HepG2 (cell line): ENCODE results near the gene NIPAL3. TPM values are rescaled to one million over a fixed set of nuclear protein-coding genes. Genes with fewer than 3 reads are reported as not detected.

Source experiments
- ATAC-seq: fragments of 200-7000 bp; cut with Tn5 transposase; 3 replicates; pipeline ENCODE4 v1.9.1; 2020; ENCODE audit warnings: mild to moderate bottlenecking, moderate library complexity
- BruUV-seq: library from RNA; stranded (reverse); fragments of 400-500 nt; replicated peaks from 2 replicates; lab custom pipeline; 2021; lab: Mats Ljungman, UMichigan
- CTCF ChIA-PET: fragments of 300-600 bp; formaldehyde crosslinking; extraction: SDS; loops from one replicate; lab custom pipeline; 2021; ENCODE audit warnings: low total read pairs, inconsistent platforms, low intra/inter-chr PET ratio; lab: Yijun Ruan, JAX
- POLR2A ChIA-PET: fragments of 350-600 bp; sonication (Branson Sonifier 250); formaldehyde crosslinking; loops from one replicate; lab custom pipeline; 2020; ENCODE audit warnings: antibody characterized with exemption, inconsistent platforms; lab: Yijun Ruan, JAX
- DNase-seq: peaks from one replicate; pipeline ENCODE4 v3.0.0-alpha.2; 2015; ENCODE audit warnings: low spot score
- FAIRE-seq: peaks from 3 replicates; lab custom pipeline; 2011; peaks lifted over from hg19 to GRCh38; lab: Jason Lieb, UNC
- H2AFZ ChIP-seq: one replicate; pipeline ENCODE4 v1.6.1; 2011; ENCODE audit warnings: low read length, inconsistent platforms
- H3K27ac ChIP-seq: fragments of 300-600 bp; 3 replicates; pipeline ENCODE4 v1.8.0; 2011; ENCODE audit warnings: mixed run types, mild to moderate bottlenecking, mixed read lengths, low read length, inconsistent platforms; ENCODE audit not compliant: insufficient read depth; ENCODE audit errors: extremely low read length
- H3K27me3 ChIP-seq, 2 experiments: fragments of 200-600 bp in 1 of 2; 2 replicates in 1 of 2; 3 replicates in 1 of 2; pipeline versions ENCODE4 v1.6.0 to v1.8.0; 2011; ENCODE audit warnings: low read length in 2 of 2, mild to moderate bottlenecking in 2 of 2, moderate library complexity in 2 of 2, inconsistent platforms in 1 of 2; ENCODE audit not compliant: insufficient read depth in 2 of 2, control insufficient read depth in 1 of 2
- H3K36me3 ChIP-seq, 2 experiments: fragments of 200-600 bp in 1 of 2; replicated peaks in 1 of 2; 2 replicates in 1 of 2; 3 replicates in 1 of 2; pipeline versions ENCODE4 v1.5.1 to v1.8.0; 2011; ENCODE audit warnings: low read length in 2 of 2, inconsistent platforms in 1 of 2; ENCODE audit not compliant: insufficient read depth in 2 of 2, control insufficient read depth in 1 of 2
- H3K4me1 ChIP-seq: 2 replicates; pipeline ENCODE4 v1.5.1; 2012; ENCODE audit warnings: low read length, inconsistent platforms; ENCODE audit not compliant: insufficient read depth
- H3K4me2 ChIP-seq: 2 replicates; pipeline ENCODE4 v1.6.0; 2011; ENCODE audit warnings: low read depth, low read length, inconsistent platforms
- H3K4me3 ChIP-seq, 3 experiments: fragments of 200-600 bp in 1 of 3; sonication (generic), shearing (Covaris generic) in 1 of 3; replicated peaks in 1 of 3; 2 replicates each; pipeline ENCODE4 v1.5.1; 2011 to 2016; ENCODE audit warnings: low read length in 3 of 3, inconsistent platforms in 2 of 3, low read depth in 2 of 3, mild to moderate bottlenecking in 2 of 3, control low read depth in 1 of 3, mixed read lengths in 1 of 3; ENCODE audit not compliant: insufficient read depth in 1 of 3
- H3K79me2 ChIP-seq: one replicate; pipeline ENCODE4 v1.6.1; 2011; ENCODE audit warnings: low read length, inconsistent platforms; ENCODE audit not compliant: insufficient read depth
- H3K9ac ChIP-seq: 2 replicates; pipeline ENCODE4 v1.6.0; 2011; ENCODE audit warnings: mild to moderate bottlenecking, low read depth, low read length, inconsistent platforms; ENCODE audit not compliant: insufficient read depth
- H3K9me3 ChIP-seq: 2 replicates; pipeline ENCODE4 v1.5.1; 2012; ENCODE audit warnings: mild to moderate bottlenecking, low read length
- H4K20me1 ChIP-seq: 2 replicates; pipeline ENCODE4 v1.6.0; 2011; ENCODE audit warnings: inconsistent platforms, mild to moderate bottlenecking, low read length, moderate library complexity; ENCODE audit not compliant: insufficient read depth
- ELF3 ChIP-seq: IDR thresholded peaks from 2 replicates; pipeline ENCODE4 v1.6.1; 2016; ENCODE audit warnings: missing genetic modification reagents, missing compliant biosample characterization
- ETV5 ChIP-seq: IDR thresholded peaks from 2 replicates; pipeline ENCODE4 v1.6.1; 2018; ENCODE audit warnings: missing biosample characterization, missing genetic modification reagents, inconsistent platforms, borderline replicate concordance
- GABPA ChIP-seq, 2 experiments: IDR thresholded peaks; 2 replicates each; pipeline ENCODE4 v1.6.1; 2011 to 2016; ENCODE audit warnings: low read depth in 2 of 2, low read length in 1 of 2, missing biosample characterization in 1 of 2, missing genetic modification characterization in 1 of 2
- GTF2F1 ChIP-seq: fragments of 150-350 bp; IDR thresholded peaks from 2 replicates; pipeline ENCODE4 v1.6.1; 2014; ENCODE audit warnings: low read length
- HDAC2 ChIP-seq: sonication (generic); formaldehyde crosslinking; IDR thresholded peaks from 2 replicates; pipeline ENCODE4 v1.4.0; 2020; ENCODE audit warnings: missing genetic modification reagents
- MAFK ChIP-seq, 2 experiments: IDR thresholded peaks in 1 of 2; conservative IDR thresholded peaks in 1 of 2; 2 replicates each; pipeline ENCODE4 v1.6.1; 2011; ENCODE audit warnings: improper control_type of control experiment in 2 of 2, low read length in 2 of 2
- MYNN ChIP-seq: sonication (generic); formaldehyde crosslinking; IDR thresholded peaks from 2 replicates; pipeline ENCODE4 v1.4.0; 2020; ENCODE audit warnings: mild to moderate bottlenecking, low read depth, missing genetic modification reagents
- PHF20 ChIP-seq: sonication (generic); formaldehyde crosslinking; IDR thresholded peaks from 2 replicates; pipeline ENCODE4 v1.5.0; 2020; ENCODE audit warnings: mild to moderate bottlenecking, missing genetic modification reagents
- RCOR2 ChIP-seq: IDR thresholded peaks from 2 replicates; pipeline ENCODE4 v1.6.1; 2016; ENCODE audit warnings: missing biosample characterization, missing genetic modification reagents
- SOX6 ChIP-seq, 2 experiments: fragments of 450-650 bp in 1 of 2; sonication (generic) in 1 of 2; formaldehyde crosslinking in 1 of 2; IDR thresholded peaks; 2 replicates each; pipeline versions ENCODE4 v1.4.0 to v1.6.1; 2017 to 2020; ENCODE audit warnings: antibody characterized with exemption in 1 of 2, mild to moderate bottlenecking in 1 of 2, missing genetic modification reagents in 1 of 2
- THAP9 ChIP-seq: sonication (generic); formaldehyde crosslinking; IDR thresholded peaks from 2 replicates; pipeline ENCODE4; 2020; ENCODE audit warnings: missing genetic modification reagents, mild to moderate bottlenecking, borderline replicate concordance
- ZMYM2 ChIP-seq: sonication (generic); formaldehyde crosslinking; IDR thresholded peaks from 2 replicates; pipeline ENCODE4 v1.8.0; 2022; ENCODE audit warnings: mild to moderate bottlenecking, missing genetic modification reagents
- ZNF232 ChIP-seq: sonication (generic); formaldehyde crosslinking; IDR thresholded peaks from 2 replicates; pipeline ENCODE4 v1.4.0; 2020; ENCODE audit warnings: missing genetic modification reagents, borderline replicate concordance
- ZNF335 ChIP-seq: sonication (generic); formaldehyde crosslinking; IDR thresholded peaks from 2 replicates; pipeline ENCODE4 v1.4.0; 2020; ENCODE audit warnings: missing genetic modification reagents
- ZNF770 ChIP-seq: sonication (generic); formaldehyde crosslinking; IDR thresholded peaks from 2 replicates; pipeline ENCODE4 v1.5.0; 2020; ENCODE audit warnings: mild to moderate bottlenecking, missing genetic modification reagents
- ZNF883 ChIP-seq: sonication (generic); formaldehyde crosslinking; IDR thresholded peaks from 2 replicates; pipeline ENCODE4 v1.5.1; 2020; ENCODE audit warnings: mild to moderate bottlenecking, missing genetic modification reagents; ENCODE audit errors: not compliant biosample characterization
- WGBS: methylation state at CpG from one replicate; pipeline ENCODE4 v1.1.6; 2017; ENCODE audit warnings: low lambda C conversion rate; 5-methylcytosine and 5-hydroxymethylcytosine counted together
- in situ Hi-C: cut with HindIII; loops from 2 replicates; pipeline ENCODE4 v1.10.0; 2017; ENCODE audit warnings: low pct_unique_long_range_greater_than_20kb; ENCODE audit not compliant: extremely low pct_ligation_motif_present
- intact Hi-C: fragments of 100-400 bp; cut with micrococcal nuclease; formaldehyde crosslinking; loops from one replicate; pipeline ENCODE4 v1.10.0; 2022; ENCODE audit not compliant: unreplicated experiment
- polyA plus RNA-seq, 8 experiments: library from polyadenylated mRNA; depleted of rRNA in 3 of 8; stranded (reverse) in 7 of 8; unstranded in 1 of 8; fragments of >200 nt; fragmentation: Illumina TruSeq in 4 of 8; extraction: Trizol in 4 of 8; gene quantifications; 2 replicates each; pipeline versions ENCODE4 v1.2.1 to v1.2.3, GENCODE V29; 2011 to 2016; ENCODE audit warnings: low read depth in 4 of 8, missing spikeins in 1 of 8, mixed read lengths in 1 of 8; ENCODE audit not compliant: insufficient read depth in 1 of 8
- total RNA-seq, 5 experiments: library from RNA; depleted of rRNA; stranded (reverse); fragments of >200 nt; fragmentation: Illumina TruSeq; extraction: Trizol; gene quantifications; 2 replicates each; pipeline ENCODE4 v1.2.3, GENCODE V29; 2016; ENCODE audit warnings: low read depth in 1 of 5

The NIPAL3 gene
- total and polyA plus RNA-seq, 2 of the 13 experiments (the other 11 are each of a cell fraction or from before 2014, with no cell fraction given) = 5.6 to 8.6 TPM

- TF ChIP-seq MAFK (conservative IDR thresholded peaks at IDR 0.05 in 1 of 2, IDR thresholded peaks at IDR 0.05 in 1 of 2; ENCODE audit: low read length in 2 of 2) (peak; percentile 75 to 79), MYNN (CRISPR knock-in tag) (no peak)
Measured at GRCh38 chr1:24500448-24501048, 84.9 kb downstream of the NIPAL3 start (continued).

GRCh38 chr1:24501371-24502064 lies 85.9 kb downstream of the NIPAL3 start:
- H3K27ac ChIP-seq = peak overlapping the region; percentile 93
- intact Hi-C loops (loop anchor here (5.0 to 10.0 kb wide), 2 partner anchors 56 to 87 kb away; partner anchors contain the start of genes NCMAP, NIPAL3 and STPG1), in situ Hi-C loops (no loop called here)
- H3K27me3 ChIP-seq = no peaks in the 10 kb centered on the region; a peak in 1 of 5 replicates
- peaks cover 38% of the 10 kb centered on the region for H3K4me1 ChIP-seq
- ATAC-seq = peak; percentile 19; the same call in 1 of the 3 replicates
- peak overlapping the region; percentile 100 for H3K4me2 ChIP-seq
- H3K36me3 ChIP-seq = no peaks in the 10 kb centered on the region
- POLR2A ChIA-PET = interaction anchor here (0.7 to 1.9 kb wide), 11 partner anchors 9 to 359 kb away, joined by 3 to 11 read pairs (median 5); partner anchors contain the start of genes IL22RA1 and NIPAL3
- H3K4me3 ChIP-seq = peak overlapping the region; percentile 71 to 84 (median 79)
- FAIRE-seq = no peak
- DNase-seq = no peak
- no peaks in the 10 kb centered on the region for H4K20me1 ChIP-seq
- H3K9me3 ChIP-seq = no peaks in the 10 kb centered on the region
- H3K79me2 ChIP-seq = peaks cover 10% of the 10 kb centered on the region
- BruUV-seq = no TSS peak
- H3K9ac ChIP-seq = peak overlapping the region; percentile 79
- H2AFZ ChIP-seq = peak overlapping the region; percentile 5
- CTCF ChIA-PET = no interaction called here
- WGBS = 36% methylated on average over 14 of the region's 16 CpGs
- no peak for TF ChIP-seq ZNF883 (CRISPR knock-in tag)
- TF ChIP-seq ELF3 (CRISPR knock-in tag) = peak; percentile 45; the same call in 1 of the 2 replicates
- TF ChIP-seq SOX6 (IDR thresholded peaks at IDR 0.05) = no peak
- TF ChIP-seq SOX6 (CRISPR knock-in tag; IDR thresholded peaks at IDR 0.05) = no peak
- TF ChIP-seq GTF2F1 = no peak
- TF ChIP-seq ZNF335 = peak; percentile 9; the same call in 1 of the 2 replicates
- peak; percentile 90; the same call in 1 of the 2 replicates for TF ChIP-seq ZNF232 (CRISPR knock-in tag)
- 0 out of 2 replicates have a peak, but pooled peaks have one; percentile 5 for TF ChIP-seq RCOR2 (CRISPR knock-in tag)
- TF ChIP-seq HDAC2 = 0 out of 2 replicates have a peak, but pooled peaks have one; percentile 9
- TF ChIP-seq ZMYM2 (CRISPR knock-in tag) = peak; percentile 57; the same call in 1 of the 2 replicates
- TF ChIP-seq ZNF770 (CRISPR knock-in tag) = peak; percentile 57; the same call in 1 of the 2 replicates
- 0 out of 2 replicates have a peak, but pooled peaks have one; percentile 36 for TF ChIP-seq PHF20 (CRISPR knock-in tag)
- TF ChIP-seq GABPA (IDR thresholded peaks at IDR 0.05; ENCODE audit: low read depth, low read length) = no peak
- peak; percentile 63 for TF ChIP-seq GABPA (CRISPR knock-in tag; IDR thresholded peaks at IDR 0.05; ENCODE audit: low read depth)
- peak; percentile 44; the same call in 1 of the 2 replicates for TF ChIP-seq ETV5 (CRISPR knock-in tag)
- 0 out of 2 replicates have a peak, but pooled peaks have one; percentile 12 for TF ChIP-seq THAP9 (CRISPR knock-in tag)
